Brain microvascular endothelial cell (primary cell): ENCODE results near the gene AIM2.
A peak's percentile ranks its signal among the peaks of the same experiment; 100 is the strongest.

Experiments
- DNase-seq: peaks from one replicate; pipeline ENCODE4 v3.0.0-alpha.2; 2020
- H3K27ac ChIP-seq: fragments of 250-450 bp; sonication (Bioruptor Pico); 2 replicates; pipeline ENCODE4 v1.5.1; 2020; ENCODE audit warnings: mild to moderate bottlenecking, moderate library complexity
- H3K27me3 ChIP-seq: fragments of 250-450 bp; sonication (Bioruptor Pico); replicated peaks from 2 replicates; pipeline ENCODE4 v1.5.1; 2020; ENCODE audit warnings: mild to moderate bottlenecking
- H3K36me3 ChIP-seq: fragments of 250-450 bp; sonication (Bioruptor Pico); replicated peaks from 2 replicates; pipeline ENCODE4 v1.5.1; 2020; ENCODE audit warnings: mild to moderate bottlenecking
- H3K4me3 ChIP-seq: 2 replicates; pipeline ENCODE4 v1.5.1; 2011; ENCODE audit warnings: low read depth, mild to moderate bottlenecking, control low read depth, low read length, moderate library complexity
- in situ Hi-C: cut with HindIII; loops from 2 replicates; pipeline ENCODE4 v1.10.0; 2017; ENCODE audit warnings: low sequenced_read_pairs, low pct_ligation_motif_present
- TF ChIP-seq, protein P1 (sequence below): IDR thresholded peaks from 2 replicates; pipeline ENCODE4 v1.5.1; 2011; ENCODE audit warnings: low read depth, mild to moderate bottlenecking, moderate library complexity, low read length, control low read depth, inconsistent platforms; ENCODE audit errors: missing control alignments

AIM2 gene

DNA sequence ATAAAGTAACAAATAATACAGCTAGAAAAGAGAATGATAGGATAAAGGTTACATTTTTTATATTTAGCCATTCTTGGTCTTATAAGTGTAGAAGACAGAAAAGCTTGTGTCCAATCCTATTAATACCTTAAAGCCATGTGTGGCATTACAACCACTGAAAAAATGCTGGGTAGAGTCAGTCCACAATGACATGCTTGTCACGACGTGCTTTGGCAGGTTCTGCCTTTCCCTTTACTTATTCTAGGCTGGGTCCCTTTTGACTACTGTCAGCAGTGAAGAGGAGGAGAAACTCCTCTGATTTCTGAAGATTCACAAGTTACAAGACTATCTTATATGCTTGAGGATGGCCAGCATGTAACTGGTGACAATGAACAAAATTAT is 14.6 kb upstream of the AIM2 start:
- in situ Hi-C loops = no loop called here
- Histone ChIP-seq H3K27ac (peak overlapping the region; percentile 70), H3K27me3 (no peaks in the 10 kb centered on the region), H3K36me3 (no peaks in the 10 kb centered on the region), H3K4me3 (no peak overlapping the region)
- DNase-seq = no peak
- TF ChIP-seq, protein P1, sequence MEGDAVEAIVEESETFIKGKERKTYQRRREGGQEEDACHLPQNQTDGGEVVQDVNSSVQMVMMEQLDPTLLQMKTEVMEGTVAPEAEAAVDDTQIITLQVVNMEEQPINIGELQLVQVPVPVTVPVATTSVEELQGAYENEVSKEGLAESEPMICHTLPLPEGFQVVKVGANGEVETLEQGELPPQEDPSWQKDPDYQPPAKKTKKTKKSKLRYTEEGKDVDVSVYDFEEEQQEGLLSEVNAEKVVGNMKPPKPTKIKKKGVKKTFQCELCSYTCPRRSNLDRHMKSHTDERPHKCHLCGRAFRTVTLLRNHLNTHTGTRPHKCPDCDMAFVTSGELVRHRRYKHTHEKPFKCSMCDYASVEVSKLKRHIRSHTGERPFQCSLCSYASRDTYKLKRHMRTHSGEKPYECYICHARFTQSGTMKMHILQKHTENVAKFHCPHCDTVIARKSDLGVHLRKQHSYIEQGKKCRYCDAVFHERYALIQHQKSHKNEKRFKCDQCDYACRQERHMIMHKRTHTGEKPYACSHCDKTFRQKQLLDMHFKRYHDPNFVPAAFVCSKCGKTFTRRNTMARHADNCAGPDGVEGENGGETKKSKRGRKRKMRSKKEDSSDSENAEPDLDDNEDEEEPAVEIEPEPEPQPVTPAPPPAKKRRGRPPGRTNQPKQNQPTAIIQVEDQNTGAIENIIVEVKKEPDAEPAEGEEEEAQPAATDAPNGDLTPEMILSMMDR = no peak

DNA sequence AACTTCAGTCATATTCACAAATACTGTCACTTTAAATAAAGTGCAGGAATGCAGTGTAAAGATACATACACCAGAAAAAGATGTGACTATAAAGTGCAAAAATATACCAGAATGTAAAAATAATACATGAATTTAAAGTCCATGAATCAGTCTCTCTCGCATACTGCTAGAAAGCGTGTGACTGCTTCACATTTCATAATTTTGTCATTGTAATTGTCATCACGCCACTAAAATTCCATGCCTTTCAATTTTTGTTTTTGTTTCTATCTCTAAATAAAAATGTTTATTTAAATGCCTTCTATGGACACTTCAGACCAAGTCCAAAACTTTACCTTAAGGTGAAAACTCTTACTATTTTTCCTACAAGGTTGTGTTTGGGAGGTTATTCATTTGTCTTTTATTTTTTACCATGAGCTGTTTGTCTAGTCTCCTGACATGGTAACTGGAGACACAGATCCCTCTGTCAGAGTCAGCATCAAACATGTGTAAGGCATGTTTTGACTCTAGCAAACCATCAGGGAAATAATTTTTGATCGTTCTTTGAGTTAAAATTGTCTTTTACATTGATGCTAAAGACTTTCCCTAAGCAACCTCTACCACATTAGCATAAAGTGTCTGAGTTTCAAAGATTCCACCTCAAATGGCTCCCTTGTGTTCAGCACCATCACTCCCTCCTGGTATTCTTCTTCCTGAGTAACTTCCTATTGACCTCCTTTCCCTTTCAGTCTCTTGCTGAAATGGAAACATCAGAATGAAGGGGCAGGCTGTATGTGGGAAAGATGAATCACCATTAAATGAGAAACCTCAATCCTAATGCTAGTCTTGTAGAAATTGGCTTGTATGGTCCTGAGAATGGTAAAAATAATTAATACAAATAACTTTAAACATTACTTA is 14.0 kb upstream of the AIM2 start:
- in situ Hi-C loops = no loop called here
- Histone ChIP-seq H3K36me3 (no peaks in the 10 kb centered on the region), H3K4me3 (no peak overlapping the region), H3K27ac (no peak overlapping the region), H3K27me3 (no peaks in the 10 kb centered on the region)
- DNase-seq = no peak
- TF ChIP-seq, protein P1 = no peak

DNA sequence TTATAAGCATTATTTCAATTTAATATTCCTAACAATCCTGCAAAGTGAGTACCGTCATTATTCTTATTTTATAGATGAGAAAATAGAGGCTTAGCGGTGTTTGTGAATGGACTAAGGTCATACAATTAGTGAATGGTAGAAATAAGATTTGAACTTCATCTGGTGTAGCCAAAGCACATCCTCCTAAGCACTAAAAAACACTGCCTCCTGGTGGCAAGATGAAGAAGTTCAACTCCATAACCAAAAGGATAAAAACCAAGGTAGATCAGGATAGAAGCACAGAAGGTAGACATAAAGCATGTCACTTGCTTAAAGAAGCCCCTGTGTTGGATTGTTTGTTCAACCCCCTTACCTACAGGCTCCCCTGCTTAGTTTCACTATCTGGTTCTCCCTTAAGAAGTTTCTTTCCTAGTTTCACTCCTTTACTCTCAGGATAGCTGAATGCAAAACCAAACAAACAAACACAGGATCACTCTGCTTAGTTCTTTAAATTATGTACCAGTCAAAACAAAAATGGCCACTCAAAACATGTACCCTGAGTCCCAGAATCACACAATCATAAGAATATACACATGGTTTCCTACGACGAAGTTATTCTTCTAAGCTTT is 12.7 kb upstream of the AIM2 start:
- no peak overlapping the region for H3K27ac ChIP-seq
- H3K36me3 ChIP-seq = no peaks in the 10 kb centered on the region
- no peaks in the 10 kb centered on the region for H3K27me3 ChIP-seq
- H3K4me3 ChIP-seq = no peak overlapping the region
- in situ Hi-C loops = no loop called here
- no peak for DNase-seq
- TF ChIP-seq, protein P1 = peak; percentile 56

DNA sequence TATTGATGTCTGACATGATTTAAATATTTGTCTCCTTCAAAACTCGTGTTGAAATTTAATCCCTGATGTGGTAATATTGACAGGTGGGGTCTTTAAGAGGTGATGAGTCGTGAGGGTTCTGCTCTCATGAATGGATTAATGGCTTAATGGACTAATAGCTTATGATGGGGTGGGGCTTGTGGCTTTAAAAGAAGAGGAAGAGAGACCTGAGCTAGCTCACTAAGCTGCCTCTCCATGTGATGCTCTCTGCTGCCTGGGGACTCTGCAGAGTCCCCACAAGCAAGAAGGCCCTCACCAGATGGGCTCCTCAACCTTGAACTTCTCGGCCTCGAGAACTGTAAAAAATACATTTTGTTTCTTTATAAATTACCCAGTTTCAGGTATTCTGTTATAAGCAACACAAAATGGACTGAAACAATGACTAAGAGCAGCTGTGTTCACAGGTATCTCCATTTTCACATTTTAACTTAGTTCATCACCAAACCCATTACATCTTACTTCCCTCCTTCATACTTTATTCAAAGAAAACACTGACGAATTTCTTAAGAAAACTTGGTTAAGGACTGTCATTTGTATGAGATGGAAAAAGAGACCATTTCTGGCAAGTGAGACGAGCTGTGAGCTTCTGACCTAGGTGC is 12.1 kb upstream of the AIM2 start:
- H3K27ac ChIP-seq = no peak overlapping the region
- H3K36me3 ChIP-seq = no peaks in the 10 kb centered on the region
- no peak for DNase-seq
- TF ChIP-seq, protein P1 = no peak
- in situ Hi-C loops = no loop called here
- no peak overlapping the region for H3K4me3 ChIP-seq
- no peaks in the 10 kb centered on the region for H3K27me3 ChIP-seq

DNA sequence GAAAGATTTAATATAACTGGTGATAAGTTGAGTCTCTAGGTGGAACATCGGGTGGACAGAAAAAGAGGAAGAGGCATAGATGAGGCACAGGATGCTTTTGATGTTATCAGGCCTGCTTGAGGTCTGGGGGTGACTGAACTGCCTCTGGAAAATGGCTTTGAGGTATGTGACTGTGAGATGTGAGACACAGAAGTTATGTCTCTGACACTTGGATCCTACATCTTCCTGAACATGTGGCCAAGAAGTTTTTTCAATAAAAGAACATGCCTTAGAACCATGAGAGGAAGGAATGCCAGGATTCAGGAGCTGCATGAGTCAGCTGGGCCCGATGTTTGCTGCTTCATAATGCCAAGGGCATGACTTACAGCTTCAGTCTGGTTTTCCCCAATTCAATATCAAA is 11.5 kb upstream of the AIM2 start:
- no peak overlapping the region for H3K4me3 ChIP-seq
- in situ Hi-C loops = no loop called here
- no peaks in the 10 kb centered on the region for H3K27me3 ChIP-seq
- peak; percentile 60 for DNase-seq
- no peaks in the 10 kb centered on the region for H3K36me3 ChIP-seq
- no peak overlapping the region for H3K27ac ChIP-seq
- TF ChIP-seq, protein P1 = no peak
